ENCODE measurements around the gene FAM53B. TPM values are rescaled to one million over a fixed set of nuclear protein-coding genes. Genes with fewer than 3 reads are reported as not detected.

FAM53B gene
- total RNA-seq, 2 experiments from 2014 or later = 56.6 to 58.5 TPM

GRCh38 chr10:124577651-124578050 lies 166.5 kb downstream of the FAM53B start:
- no peaks in the 10 kb centered on the region for H3K9me3 ChIP-seq (ENCODE audit: low read length)
- no peak for DNase-seq (ENCODE audit: low spot score)
- BruUV-seq (replicated peaks) = no TSS peak
- no peaks in the 10 kb centered on the region for H3K4me1 ChIP-seq (ENCODE audit: insufficient read depth, low read length, poor library complexity, severe bottlenecking)
- no peaks in the 10 kb centered on the region for H3K36me3 ChIP-seq (ENCODE audit: insufficient read depth, low read length)
- H3K9me2 ChIP-seq (ENCODE audit: insufficient read depth, low read length) = no peaks in the 10 kb centered on the region
- intact Hi-C loops (cut with micrococcal nuclease; ENCODE audit: unreplicated experiment) = no loop called here
- H2AFZ ChIP-seq (ENCODE audit: low read length) = no peak overlapping the region
- H4K20me1 ChIP-seq (ENCODE audit: insufficient read depth, low read length) = no peaks in the 10 kb centered on the region; the same call in 1 of the 2 replicates
- ChIA-PET CTCF (ENCODE audit: unreplicated experiment) (no interaction called here), POLR2A (no interaction called here)
- no peak overlapping the region for H3K4me3 ChIP-seq (ENCODE audit: low read depth, low read length, poor library complexity, severe bottlenecking)
- no peaks in the 10 kb centered on the region for H3K79me2 ChIP-seq (ENCODE audit: insufficient read depth, low read depth, low read length)
- H3K4me2 ChIP-seq (ENCODE audit: low read length) = no peak overlapping the region
- H3K27ac ChIP-seq (ENCODE audit: low read depth, low read length, poor library complexity, severe bottlenecking) = no peak overlapping the region
- TF ChIP-seq CTCF (conservative IDR thresholded peaks at IDR 0.05; ENCODE audit: low read length) (no peak), EZH2phosphoT487 (IDR thresholded peaks at IDR 0.05; ENCODE audit: borderline replicate concordance, low read depth, low read length) (no peak)

GRCh38 chr10:124576526-124577420 lies 167.4 kb downstream of the FAM53B start:
- Histone ChIP-seq H3K79me2 (ENCODE audit: insufficient read depth, low read depth, low read length) (no peaks in the 10 kb centered on the region), H4K20me1 (ENCODE audit: insufficient read depth, low read length) (no peaks in the 10 kb centered on the region; the same call in 1 of the 2 replicates), H3K9me3 (ENCODE audit: low read length) (no peaks in the 10 kb centered on the region), H3K4me3 (ENCODE audit: low read depth, low read length, poor library complexity, severe bottlenecking) (no peak overlapping the region), H3K27ac (ENCODE audit: low read depth, low read length, poor library complexity, severe bottlenecking) (no peak overlapping the region), H3K36me3 (ENCODE audit: insufficient read depth, low read length) (no peaks in the 10 kb centered on the region; the same call in 1 of the 2 replicates), H3K4me2 (ENCODE audit: low read length) (no peak overlapping the region), H2AFZ (ENCODE audit: low read length) (no peak overlapping the region), H3K9me2 (ENCODE audit: insufficient read depth, low read length) (no peaks in the 10 kb centered on the region), H3K4me1 (ENCODE audit: insufficient read depth, low read length, poor library complexity, severe bottlenecking) (no peaks in the 10 kb centered on the region)
- TF ChIP-seq EZH2phosphoT487 (IDR thresholded peaks at IDR 0.05; ENCODE audit: borderline replicate concordance, low read depth, low read length) (no peak), CTCF (conservative IDR thresholded peaks at IDR 0.05; ENCODE audit: low read length) (no peak)
- intact Hi-C loops (cut with micrococcal nuclease; ENCODE audit: unreplicated experiment) = no loop called here
- BruUV-seq (replicated peaks) = no TSS peak
- POLR2A ChIA-PET = interaction anchor here (0.5 to 0.6 kb wide), 2 partner anchors 152 to 164 kb away, joined by 3 to 6 read pairs; no protein-coding TSS in a partner anchor
- CTCF ChIA-PET (ENCODE audit: unreplicated experiment) = no interaction called here
- DNase-seq (ENCODE audit: low spot score) = no peak
